GM21619 (cell line): Measurements from ENCODE around the gene RPS6KL1.
A peak's percentile ranks its signal among the peaks of the same experiment; 100 is the strongest.

ENCODE experiments used
- ATAC-seq: cut with Tn5 transposase; IDR thresholded peaks from one replicate; pipeline ENCODE4 v1.9.1; 2021; ENCODE audit not compliant: unreplicated experiment

Gene RPS6KL1

GRCh38 chr14:74891870-74892269 is 31.2 kb downstream of the RPS6KL1 start:
- no peak for ATAC-seq

GRCh38 chr14:74890262-74890661 is 32.8 kb downstream of the RPS6KL1 start:
- ATAC-seq = no peak

GRCh38 chr14:74888164-74889158 is 34.6 kb downstream of the RPS6KL1 start:
- ATAC-seq = no peak

- ATAC-seq = no peak
Measured at GRCh38 chr14:74886001-74886400, 37.1 kb downstream of the RPS6KL1 start.

- ATAC-seq = peak; percentile 39
Measured at GRCh38 chr14:74882103-74882920, 40.7 kb downstream of the RPS6KL1 start.

GRCh38 chr14:74881431-74882102 is 41.5 kb downstream of the RPS6KL1 start, which contains the start of gene DLST:
Gene DLST (plus strand): TSS chr14:74881916. CDS start chr14:74881954, 38 bp downstream.
- peak; percentile 96 for ATAC-seq

- no peak for ATAC-seq
Measured at GRCh38 chr14:74879427-74880182, 43.5 kb downstream of the RPS6KL1 start.

- ATAC-seq = no peak
Measured at GRCh38 chr14:74875941-74876913, 46.8 kb downstream of the RPS6KL1 start, which contains the start of gene PROX2. Gene PROX2 (minus strand): TSS chr14:74876145. CDS start chr14:74863834, 12,311 bp downstream.

GRCh38 chr14:74875204-74875603 is 47.9 kb downstream of the RPS6KL1 start:
- ATAC-seq = no peak

- ATAC-seq = no peak
Measured at GRCh38 chr14:74871819-74872218, 51.2 kb downstream of the RPS6KL1 start.

GRCh38 chr14:74868739-74869138 is 54.3 kb downstream of the RPS6KL1 start:
- ATAC-seq = no peak

- ATAC-seq = no peak
Measured at GRCh38 chr14:74867673-74868072, 55.4 kb downstream of the RPS6KL1 start.

GRCh38 chr14:74866708-74867389 is 56.2 kb downstream of the RPS6KL1 start:
- ATAC-seq = no peak

- ATAC-seq = no peak
Measured at GRCh38 chr14:74865156-74865555, 57.9 kb downstream of the RPS6KL1 start.

GRCh38 chr14:74864198-74864597 is 58.9 kb downstream of the RPS6KL1 start:
- no peak for ATAC-seq

GRCh38 chr14:74863274-74863673 is 59.8 kb downstream of the RPS6KL1 start:
- no peak for ATAC-seq

GRCh38 chr14:74861734-74862090 is 61.3 kb downstream of the RPS6KL1 start:
- ATAC-seq = no peak

- no peak for ATAC-seq
Measured at GRCh38 chr14:74860899-74861733, 61.9 kb downstream of the RPS6KL1 start.
